HepG2 (cell line): ENCODE data around the gene AATF. TPM values are rescaled to one million over a fixed set of nuclear protein-coding genes. Genes with fewer than 3 reads are reported as not detected.

Source experiments
- ATAC-seq: fragments of 200-7000 bp; cut with Tn5 transposase; 3 replicates; pipeline ENCODE4 v1.9.1; 2020; ENCODE audit warnings: mild to moderate bottlenecking, moderate library complexity
- BruUV-seq: library from RNA; stranded (reverse); fragments of 400-500 nt; replicated peaks from 2 replicates; lab custom pipeline; 2021; lab: Mats Ljungman, UMichigan
- CTCF ChIA-PET: fragments of 300-600 bp; formaldehyde crosslinking; extraction: SDS; loops from one replicate; lab custom pipeline; 2021; ENCODE audit warnings: low total read pairs, inconsistent platforms, low intra/inter-chr PET ratio; lab: Yijun Ruan, JAX
- POLR2A ChIA-PET: fragments of 350-600 bp; sonication (Branson Sonifier 250); formaldehyde crosslinking; loops from one replicate; lab custom pipeline; 2020; ENCODE audit warnings: antibody characterized with exemption, inconsistent platforms; lab: Yijun Ruan, JAX
- DNase-seq: peaks from one replicate; pipeline ENCODE4 v3.0.0-alpha.2; 2015; ENCODE audit warnings: low spot score
- FAIRE-seq: peaks from 3 replicates; lab custom pipeline; 2011; peaks lifted over from hg19 to GRCh38; lab: Jason Lieb, UNC
- H2AFZ ChIP-seq: one replicate; pipeline ENCODE4 v1.6.1; 2011; ENCODE audit warnings: low read length, inconsistent platforms
- H3K27ac ChIP-seq: fragments of 300-600 bp; 3 replicates; pipeline ENCODE4 v1.8.0; 2011; ENCODE audit warnings: mixed run types, mild to moderate bottlenecking, mixed read lengths, low read length, inconsistent platforms; ENCODE audit not compliant: insufficient read depth; ENCODE audit errors: extremely low read length
- H3K27me3 ChIP-seq, 2 experiments: fragments of 200-600 bp in 1 of 2; 2 replicates in 1 of 2; 3 replicates in 1 of 2; pipeline versions ENCODE4 v1.6.0 to v1.8.0; 2011; ENCODE audit warnings: low read length in 2 of 2, mild to moderate bottlenecking in 2 of 2, moderate library complexity in 2 of 2, inconsistent platforms in 1 of 2; ENCODE audit not compliant: insufficient read depth in 2 of 2, control insufficient read depth in 1 of 2
- H3K36me3 ChIP-seq, 2 experiments: fragments of 200-600 bp in 1 of 2; replicated peaks in 1 of 2; 2 replicates in 1 of 2; 3 replicates in 1 of 2; pipeline versions ENCODE4 v1.5.1 to v1.8.0; 2011; ENCODE audit warnings: low read length in 2 of 2, inconsistent platforms in 1 of 2; ENCODE audit not compliant: insufficient read depth in 2 of 2, control insufficient read depth in 1 of 2
- H3K4me1 ChIP-seq: 2 replicates; pipeline ENCODE4 v1.5.1; 2012; ENCODE audit warnings: low read length, inconsistent platforms; ENCODE audit not compliant: insufficient read depth
- H3K4me2 ChIP-seq: 2 replicates; pipeline ENCODE4 v1.6.0; 2011; ENCODE audit warnings: low read depth, low read length, inconsistent platforms
- H3K4me3 ChIP-seq, 3 experiments: fragments of 200-600 bp in 1 of 3; sonication (generic), shearing (Covaris generic) in 1 of 3; replicated peaks in 1 of 3; 2 replicates each; pipeline ENCODE4 v1.5.1; 2011 to 2016; ENCODE audit warnings: low read length in 3 of 3, inconsistent platforms in 2 of 3, low read depth in 2 of 3, mild to moderate bottlenecking in 2 of 3, control low read depth in 1 of 3, mixed read lengths in 1 of 3; ENCODE audit not compliant: insufficient read depth in 1 of 3
- H3K79me2 ChIP-seq: one replicate; pipeline ENCODE4 v1.6.1; 2011; ENCODE audit warnings: low read length, inconsistent platforms; ENCODE audit not compliant: insufficient read depth
- H3K9ac ChIP-seq: 2 replicates; pipeline ENCODE4 v1.6.0; 2011; ENCODE audit warnings: mild to moderate bottlenecking, low read depth, low read length, inconsistent platforms; ENCODE audit not compliant: insufficient read depth
- H3K9me3 ChIP-seq: 2 replicates; pipeline ENCODE4 v1.5.1; 2012; ENCODE audit warnings: mild to moderate bottlenecking, low read length
- H4K20me1 ChIP-seq: 2 replicates; pipeline ENCODE4 v1.6.0; 2011; ENCODE audit warnings: inconsistent platforms, mild to moderate bottlenecking, low read length, moderate library complexity; ENCODE audit not compliant: insufficient read depth
- CBX2 ChIP-seq, 2 experiments: fragments of 200-600 bp in 1 of 2; sonication (generic); formaldehyde crosslinking in 1 of 2; IDR thresholded peaks; 2 replicates each; pipeline versions ENCODE4 v1.7.0 to v1.8.1; 2018 to 2022; ENCODE audit warnings: low read depth in 2 of 2, low read length in 1 of 2, mild to moderate bottlenecking in 1 of 2, missing genetic modification reagents in 1 of 2
- EZH2 ChIP-seq: conservative IDR thresholded peaks from 2 replicates; pipeline ENCODE4 v1.6.1; 2012; ENCODE audit warnings: mild to moderate bottlenecking, low read depth, low read length, moderate library complexity
- HBP1 ChIP-seq: IDR thresholded peaks from 2 replicates; pipeline ENCODE4 v1.6.1; 2016; ENCODE audit warnings: low read depth, control low read depth
- KDM1A ChIP-seq: IDR thresholded peaks from 2 replicates; pipeline ENCODE4 v1.6.1; 2016; ENCODE audit warnings: missing compliant biosample characterization
- NR2C2 ChIP-seq: sonication (generic); formaldehyde crosslinking; IDR thresholded peaks from 2 replicates; pipeline ENCODE4 v1.4.0; 2020; ENCODE audit warnings: missing genetic modification reagents, mild to moderate bottlenecking, moderate library complexity, borderline replicate concordance
- RNF2 ChIP-seq: fragments of 450-650 bp; conservative IDR thresholded peaks from 2 replicates; pipeline ENCODE4 v1.6.1; 2016; ENCODE audit warnings: low read depth
- SATB2 ChIP-seq: sonication (generic); formaldehyde crosslinking; IDR thresholded peaks from 2 replicates; pipeline ENCODE4 v1.5.0; 2020; ENCODE audit warnings: missing genetic modification reagents
- ZNF746 ChIP-seq: sonication (generic); formaldehyde crosslinking; IDR thresholded peaks from 2 replicates; pipeline ENCODE4 v1.8.0; 2022; ENCODE audit warnings: mild to moderate bottlenecking, missing genetic modification reagents
- ZNF788 ChIP-seq: sonication (generic); formaldehyde crosslinking; IDR thresholded peaks from 2 replicates; pipeline ENCODE4 v1.5.0; 2020; ENCODE audit warnings: mild to moderate bottlenecking, missing genetic modification reagents, borderline replicate concordance
- WGBS: methylation state at CpG from one replicate; pipeline ENCODE4 v1.1.6; 2017; ENCODE audit warnings: low lambda C conversion rate; 5-methylcytosine and 5-hydroxymethylcytosine counted together
- in situ Hi-C: cut with HindIII; loops from 2 replicates; pipeline ENCODE4 v1.10.0; 2017; ENCODE audit warnings: low pct_unique_long_range_greater_than_20kb; ENCODE audit not compliant: extremely low pct_ligation_motif_present
- intact Hi-C: fragments of 100-400 bp; cut with micrococcal nuclease; formaldehyde crosslinking; loops from one replicate; pipeline ENCODE4 v1.10.0; 2022; ENCODE audit not compliant: unreplicated experiment
- polyA plus RNA-seq, 8 experiments: library from polyadenylated mRNA; depleted of rRNA in 3 of 8; stranded (reverse) in 7 of 8; unstranded in 1 of 8; fragments of >200 nt; fragmentation: Illumina TruSeq in 4 of 8; extraction: Trizol in 4 of 8; gene quantifications; 2 replicates each; pipeline versions ENCODE4 v1.2.1 to v1.2.3, GENCODE V29; 2011 to 2016; ENCODE audit warnings: low read depth in 4 of 8, missing spikeins in 1 of 8, mixed read lengths in 1 of 8; ENCODE audit not compliant: insufficient read depth in 1 of 8
- total RNA-seq, 5 experiments: library from RNA; depleted of rRNA; stranded (reverse); fragments of >200 nt; fragmentation: Illumina TruSeq; extraction: Trizol; gene quantifications; 2 replicates each; pipeline ENCODE4 v1.2.3, GENCODE V29; 2016; ENCODE audit warnings: low read depth in 1 of 5
- TF ChIP-seq, protein P1 (sequence below): sonication (generic); formaldehyde crosslinking; IDR thresholded peaks from 2 replicates; pipeline ENCODE4 v1.4.0; 2020; ENCODE audit warnings: mild to moderate bottlenecking, missing genetic modification reagents
- TF ChIP-seq, protein P2 (sequence below): sonication (generic); formaldehyde crosslinking; IDR thresholded peaks from 2 replicates; pipeline ENCODE4 v1.5.1; 2020; ENCODE audit warnings: missing genetic modification reagents, mild to moderate bottlenecking, borderline replicate concordance
- TF ChIP-seq, protein P3 (sequence below): IDR thresholded peaks from 2 replicates; pipeline ENCODE4 v1.6.1; 2018; ENCODE audit warnings: missing genetic modification reagents
- TF ChIP-seq, protein P4 (sequence below): sonication (generic); formaldehyde crosslinking; IDR thresholded peaks from 2 replicates; pipeline ENCODE4 v1.4.0; 2020; ENCODE audit warnings: low read depth, mild to moderate bottlenecking, missing genetic modification reagents

AATF gene
- total and polyA plus RNA-seq, 2 of the 13 experiments (the other 11 are each of a cell fraction or from before 2014, with no cell fraction given) = 9.1 to 53.3 TPM

DNA sequence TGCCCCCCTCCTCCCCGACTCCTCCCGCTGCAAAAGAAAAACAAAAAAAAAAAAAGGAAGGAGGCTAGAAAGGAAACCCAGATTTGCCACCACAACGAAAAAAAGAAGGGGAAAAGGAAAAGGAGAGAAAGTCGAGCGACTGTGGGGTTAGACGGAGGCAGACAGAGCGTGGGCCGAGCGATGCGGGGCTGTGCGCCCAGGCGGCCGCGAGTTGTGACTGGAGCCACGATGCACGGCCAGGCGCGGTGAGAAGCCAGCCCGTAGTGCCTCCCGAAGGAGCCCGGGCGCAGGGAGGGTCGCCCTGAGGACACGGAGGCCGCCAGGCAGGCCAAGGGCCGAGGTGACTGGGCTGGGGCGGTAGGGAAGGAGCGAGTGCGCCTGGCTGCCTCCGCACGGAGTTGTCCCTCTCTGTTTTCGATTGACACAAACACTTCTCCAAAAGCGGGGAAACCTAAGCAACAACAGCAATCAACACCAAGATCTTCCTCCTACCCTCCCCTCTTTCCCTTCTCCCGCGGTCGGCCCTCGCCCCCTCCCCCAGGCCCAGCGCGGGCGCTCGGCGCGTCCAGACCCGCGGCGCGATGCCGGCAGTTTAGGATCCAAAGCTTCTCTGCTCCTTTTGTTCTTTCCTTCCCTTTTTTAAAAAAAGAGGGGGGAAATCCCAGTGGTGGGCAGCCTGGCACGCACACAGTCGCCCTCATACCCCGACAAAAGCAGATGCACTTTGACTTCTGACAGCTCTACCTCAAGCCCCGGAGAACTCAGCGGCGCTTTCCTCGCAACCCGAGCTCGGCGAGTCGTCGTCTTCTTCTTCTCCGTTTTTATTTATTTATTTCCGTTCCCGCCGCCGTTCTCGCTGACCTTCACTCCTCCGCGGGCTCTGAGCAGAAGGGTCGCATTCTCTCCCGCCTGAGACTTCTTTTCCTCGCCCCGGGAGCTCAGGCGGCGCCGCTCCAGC is 11.5 kb upstream of the AATF start, which contains the start of gene LHX1:
TSS of gene LHX1 (plus strand) at position 475 of the 958 bp plus-strand sequence. CDS start 723 bp downstream, outside the sequence.
- Histone ChIP-seq H2AFZ (no peak within 1 kb of the TSS), H3K79me2 (no peaks in the 10 kb centered on the region), H3K36me3 (no peaks in the 10 kb centered on the region), H3K27me3 (peaks cover 48 to 94% of the 10 kb centered on the region in 2 experiments), H3K4me3 (peak within 1 kb of the TSS; percentile 8 to 58 (median 26); a peak in 4 of 6 replicates), H3K9ac (no peak within 1 kb of the TSS), H4K20me1 (peaks cover 21% of the 10 kb centered on the region; the same call in 1 of the 2 replicates), H3K27ac (no peak within 1 kb of the TSS), H3K4me2 (peak within 1 kb of the TSS; percentile 66), H3K4me1 (peaks cover 57% of the 10 kb centered on the region), H3K9me3 (no peaks in the 10 kb centered on the region)
- ChIA-PET CTCF (no interaction called here), POLR2A (interaction anchor here (1.8 kb wide), 1 partner anchor 12 kb away, joined by 7 read pairs; the partner anchor contains the start of gene AATF)
- intact Hi-C loops (no loop called here), in situ Hi-C loops (no loop called here)
- WGBS = 33% methylated on average over 66 of the region's 75 CpGs
- no peak for DNase-seq
- no peak for ATAC-seq
- no TSS peak for BruUV-seq
- no peak for FAIRE-seq
- peak; percentile 90 for TF ChIP-seq CBX2 (IDR thresholded peaks at IDR 0.05; ENCODE audit: low read depth, low read length)
- TF ChIP-seq CBX2 (CRISPR knock-in tag; IDR thresholded peaks at IDR 0.05; ENCODE audit: low read depth) = no peak
- TF ChIP-seq KDM1A (CRISPR knock-in tag) = no peak
- no peak for TF ChIP-seq ZNF746 (CRISPR knock-in tag)
- TF ChIP-seq RNF2 = peak; percentile 59; the same call in 1 of the 2 replicates
- no peak for TF ChIP-seq NR2C2 (CRISPR knock-in tag)
- TF ChIP-seq SATB2 = no peak
- TF ChIP-seq EZH2 = peak; percentile 33
- TF ChIP-seq, protein P1, sequence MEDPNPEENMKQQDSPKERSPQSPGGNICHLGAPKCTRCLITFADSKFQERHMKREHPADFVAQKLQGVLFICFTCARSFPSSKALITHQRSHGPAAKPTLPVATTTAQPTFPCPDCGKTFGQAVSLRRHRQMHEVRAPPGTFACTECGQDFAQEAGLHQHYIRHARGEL = no peak
- TF ChIP-seq, protein P2, sequence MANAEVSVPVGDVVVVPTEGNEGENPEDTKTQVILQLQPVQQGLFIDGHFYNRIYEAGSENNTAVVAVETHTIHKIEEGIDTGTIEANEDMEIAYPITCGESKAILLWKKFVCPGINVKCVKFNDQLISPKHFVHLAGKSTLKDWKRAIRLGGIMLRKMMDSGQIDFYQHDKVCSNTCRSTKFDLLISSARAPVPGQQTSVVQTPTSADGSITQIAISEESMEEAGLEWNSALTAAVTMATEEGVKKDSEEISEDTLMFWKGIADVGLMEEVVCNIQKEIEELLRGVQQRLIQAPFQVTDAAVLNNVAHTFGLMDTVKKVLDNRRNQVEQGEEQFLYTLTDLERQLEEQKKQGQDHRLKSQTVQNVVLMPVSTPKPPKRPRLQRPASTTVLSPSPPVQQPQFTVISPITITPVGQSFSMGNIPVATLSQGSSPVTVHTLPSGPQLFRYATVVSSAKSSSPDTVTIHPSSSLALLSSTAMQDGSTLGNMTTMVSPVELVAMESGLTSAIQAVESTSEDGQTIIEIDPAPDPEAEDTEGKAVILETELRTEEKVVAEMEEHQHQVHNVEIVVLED (CRISPR knock-in tag) = no peak
- TF ChIP-seq HBP1 (CRISPR knock-in tag) = no peak
- 0 out of 2 replicates have a peak, but pooled peaks have one; percentile 18 for TF ChIP-seq ZNF788 (CRISPR knock-in tag)
- TF ChIP-seq, protein P3, sequence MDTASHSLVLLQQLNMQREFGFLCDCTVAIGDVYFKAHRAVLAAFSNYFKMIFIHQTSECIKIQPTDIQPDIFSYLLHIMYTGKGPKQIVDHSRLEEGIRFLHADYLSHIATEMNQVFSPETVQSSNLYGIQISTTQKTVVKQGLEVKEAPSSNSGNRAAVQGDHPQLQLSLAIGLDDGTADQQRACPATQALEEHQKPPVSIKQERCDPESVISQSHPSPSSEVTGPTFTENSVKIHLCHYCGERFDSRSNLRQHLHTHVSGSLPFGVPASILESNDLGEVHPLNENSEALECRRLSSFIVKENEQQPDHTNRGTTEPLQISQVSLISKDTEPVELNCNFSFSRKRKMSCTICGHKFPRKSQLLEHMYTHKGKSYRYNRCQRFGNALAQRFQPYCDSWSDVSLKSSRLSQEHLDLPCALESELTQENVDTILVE (CRISPR knock-in tag) = no peak
- TF ChIP-seq, protein P4, sequence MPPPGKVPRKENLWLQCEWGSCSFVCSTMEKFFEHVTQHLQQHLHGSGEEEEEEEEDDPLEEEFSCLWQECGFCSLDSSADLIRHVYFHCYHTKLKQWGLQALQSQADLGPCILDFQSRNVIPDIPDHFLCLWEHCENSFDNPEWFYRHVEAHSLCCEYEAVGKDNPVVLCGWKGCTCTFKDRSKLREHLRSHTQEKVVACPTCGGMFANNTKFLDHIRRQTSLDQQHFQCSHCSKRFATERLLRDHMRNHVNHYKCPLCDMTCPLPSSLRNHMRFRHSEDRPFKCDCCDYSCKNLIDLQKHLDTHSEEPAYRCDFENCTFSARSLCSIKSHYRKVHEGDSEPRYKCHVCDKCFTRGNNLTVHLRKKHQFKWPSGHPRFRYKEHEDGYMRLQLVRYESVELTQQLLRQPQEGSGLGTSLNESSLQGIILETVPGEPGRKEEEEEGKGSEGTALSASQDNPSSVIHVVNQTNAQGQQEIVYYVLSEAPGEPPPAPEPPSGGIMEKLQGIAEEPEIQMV (CRISPR knock-in tag) = no peak
